Measurements from ENCODE around the gene FSIP1.

- TF ChIP-seq, protein P1, sequence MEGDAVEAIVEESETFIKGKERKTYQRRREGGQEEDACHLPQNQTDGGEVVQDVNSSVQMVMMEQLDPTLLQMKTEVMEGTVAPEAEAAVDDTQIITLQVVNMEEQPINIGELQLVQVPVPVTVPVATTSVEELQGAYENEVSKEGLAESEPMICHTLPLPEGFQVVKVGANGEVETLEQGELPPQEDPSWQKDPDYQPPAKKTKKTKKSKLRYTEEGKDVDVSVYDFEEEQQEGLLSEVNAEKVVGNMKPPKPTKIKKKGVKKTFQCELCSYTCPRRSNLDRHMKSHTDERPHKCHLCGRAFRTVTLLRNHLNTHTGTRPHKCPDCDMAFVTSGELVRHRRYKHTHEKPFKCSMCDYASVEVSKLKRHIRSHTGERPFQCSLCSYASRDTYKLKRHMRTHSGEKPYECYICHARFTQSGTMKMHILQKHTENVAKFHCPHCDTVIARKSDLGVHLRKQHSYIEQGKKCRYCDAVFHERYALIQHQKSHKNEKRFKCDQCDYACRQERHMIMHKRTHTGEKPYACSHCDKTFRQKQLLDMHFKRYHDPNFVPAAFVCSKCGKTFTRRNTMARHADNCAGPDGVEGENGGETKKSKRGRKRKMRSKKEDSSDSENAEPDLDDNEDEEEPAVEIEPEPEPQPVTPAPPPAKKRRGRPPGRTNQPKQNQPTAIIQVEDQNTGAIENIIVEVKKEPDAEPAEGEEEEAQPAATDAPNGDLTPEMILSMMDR (IDR thresholded peaks at IDR 0.05; ENCODE audit: low read depth, low read length, poor library complexity, severe bottlenecking), result no peak
- TF ChIP-seq EZH2phosphoT487 (IDR thresholded peaks at IDR 0.05; ENCODE audit: borderline replicate concordance, low read length), result no peak
Measured at GRCh38 chr15:39581242-39581792, 201.3 kb downstream of the FSIP1 start.

Measured in DOHH2 (cell line).